ENCODE data around the gene MCCD1.
A peak's percentile ranks its signal among the peaks of the same experiment; 100 is the strongest.
"Not testable (repeated sequence)": the region's sequence is repeated elsewhere in the genome, so short reads cannot be mapped to it uniquely, and the experiment has no call there.

MCCD1 gene, protein sequence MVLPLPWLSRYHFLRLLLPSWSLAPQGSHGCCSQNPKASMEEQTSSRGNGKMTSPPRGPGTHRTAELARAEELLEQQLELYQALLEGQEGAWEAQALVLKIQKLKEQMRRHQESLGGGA

GRCh38 chr6:31528821-31529328 lies at the start of gene MCCD1:
Gene MCCD1, plus strand, starts transcription at chr6:31528962. Its CDS starts 53 bp downstream, at chr6:31529015.
- DNase-seq (ENCODE audit: low spot score): no peak

- DNase-seq (ENCODE audit: low spot score): peak; percentile 66
These were observed 49.4 kb upstream of the MCCD1 start for GRCh38 chr6:31479151-31479932.

GRCh38 chr6:31479933-31480535 lies 48.7 kb upstream of the MCCD1 start:
- DNase-seq (ENCODE audit: low spot score): peak; percentile 49

GRCh38 chr6:31480574-31480973 lies 48.2 kb upstream of the MCCD1 start:
- no peak for DNase-seq (ENCODE audit: low spot score)

- DNase-seq (ENCODE audit: low spot score): no peak
These were observed 45.4 kb upstream of the MCCD1 start for GRCh38 chr6:31483392-31483791.

DNA sequence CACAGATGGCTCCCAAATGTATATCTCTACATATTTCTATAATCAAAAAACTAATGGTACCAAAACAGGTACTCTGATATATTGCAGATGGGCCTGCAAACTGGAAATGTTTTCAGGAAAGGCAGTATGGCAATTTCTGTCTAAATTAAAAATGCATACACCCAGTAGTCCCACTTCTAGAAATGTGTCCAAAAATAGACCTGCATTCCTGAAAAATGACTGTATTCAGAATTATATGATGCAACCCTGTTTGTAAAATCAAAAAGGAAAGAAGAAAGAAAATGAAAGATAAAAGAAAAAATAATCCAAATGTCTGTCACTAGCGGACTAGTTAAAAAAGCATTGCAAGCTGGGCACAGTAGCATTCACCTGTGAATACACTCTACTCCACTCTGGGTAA lies 43.7 kb upstream of the MCCD1 start:
- DNase-seq (ENCODE audit: low spot score): no peak

- not testable (repeated sequence) for DNase-seq (ENCODE audit: low spot score)
These were observed 42.5 kb upstream of the MCCD1 start for GRCh38 chr6:31486065-31486837.

DNA sequence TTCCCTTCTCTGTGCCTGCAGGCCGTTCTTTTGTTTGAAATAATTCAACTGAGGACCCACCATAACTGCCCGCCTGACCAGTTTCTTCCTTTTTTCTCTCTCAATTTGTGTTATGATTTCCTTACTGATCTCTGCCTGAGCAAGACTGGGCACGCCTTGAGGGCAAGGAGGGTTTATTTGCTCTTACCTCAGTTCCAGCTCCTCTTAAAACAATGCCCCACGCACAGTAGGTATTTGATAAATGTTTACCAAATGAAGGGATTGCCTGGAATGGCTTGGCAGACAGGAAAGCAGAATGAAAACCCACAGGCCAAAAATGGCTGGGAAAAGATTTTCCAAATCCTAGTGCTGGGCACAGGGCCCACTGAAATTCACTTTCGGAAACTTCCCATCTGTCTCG lies 41.1 kb upstream of the MCCD1 start:
- DNase-seq (ENCODE audit: low spot score): not testable (repeated sequence)

DNA sequence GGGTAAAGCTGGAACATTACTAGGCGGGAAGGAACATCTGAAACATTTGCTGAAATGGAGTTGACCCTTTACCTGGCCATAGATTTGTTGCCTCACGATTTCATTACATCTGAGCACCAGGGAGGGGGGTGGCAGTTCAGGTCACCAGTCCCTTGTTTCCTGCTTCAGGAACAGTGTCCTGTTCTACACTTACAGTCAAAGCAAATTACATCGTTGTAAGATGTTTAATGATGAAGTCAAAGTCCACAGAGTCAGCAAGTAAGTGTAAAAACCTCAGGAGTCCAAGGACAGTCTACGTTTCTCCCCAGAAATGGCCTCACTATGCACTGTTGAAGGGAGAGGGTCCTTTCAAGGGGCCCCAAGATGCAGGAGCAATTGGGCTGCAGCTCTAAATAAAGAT lies 39.7 kb upstream of the MCCD1 start:
- DNase-seq (ENCODE audit: low spot score): no peak

GRCh38 chr6:31490115-31490873 lies 38.5 kb upstream of the MCCD1 start:
- DNase-seq (ENCODE audit: low spot score): no peak

DNA sequence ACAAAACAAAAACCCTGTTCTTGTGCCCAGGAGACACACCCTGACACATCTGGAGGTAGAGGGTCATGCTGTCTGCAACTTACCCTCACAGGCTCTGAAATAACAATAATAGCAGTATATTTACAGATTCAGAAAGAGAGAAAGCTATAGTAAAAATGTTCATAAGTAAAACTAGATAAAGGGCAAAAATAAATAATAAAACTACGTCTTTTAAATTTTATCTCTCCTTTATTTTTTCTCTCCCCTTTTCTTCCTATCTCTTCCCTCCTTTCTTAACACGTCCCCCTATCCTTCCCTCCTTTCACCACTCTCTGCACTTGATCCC lies 35.2 kb upstream of the MCCD1 start:
- not testable (repeated sequence) for DNase-seq (ENCODE audit: low spot score)

DNA sequence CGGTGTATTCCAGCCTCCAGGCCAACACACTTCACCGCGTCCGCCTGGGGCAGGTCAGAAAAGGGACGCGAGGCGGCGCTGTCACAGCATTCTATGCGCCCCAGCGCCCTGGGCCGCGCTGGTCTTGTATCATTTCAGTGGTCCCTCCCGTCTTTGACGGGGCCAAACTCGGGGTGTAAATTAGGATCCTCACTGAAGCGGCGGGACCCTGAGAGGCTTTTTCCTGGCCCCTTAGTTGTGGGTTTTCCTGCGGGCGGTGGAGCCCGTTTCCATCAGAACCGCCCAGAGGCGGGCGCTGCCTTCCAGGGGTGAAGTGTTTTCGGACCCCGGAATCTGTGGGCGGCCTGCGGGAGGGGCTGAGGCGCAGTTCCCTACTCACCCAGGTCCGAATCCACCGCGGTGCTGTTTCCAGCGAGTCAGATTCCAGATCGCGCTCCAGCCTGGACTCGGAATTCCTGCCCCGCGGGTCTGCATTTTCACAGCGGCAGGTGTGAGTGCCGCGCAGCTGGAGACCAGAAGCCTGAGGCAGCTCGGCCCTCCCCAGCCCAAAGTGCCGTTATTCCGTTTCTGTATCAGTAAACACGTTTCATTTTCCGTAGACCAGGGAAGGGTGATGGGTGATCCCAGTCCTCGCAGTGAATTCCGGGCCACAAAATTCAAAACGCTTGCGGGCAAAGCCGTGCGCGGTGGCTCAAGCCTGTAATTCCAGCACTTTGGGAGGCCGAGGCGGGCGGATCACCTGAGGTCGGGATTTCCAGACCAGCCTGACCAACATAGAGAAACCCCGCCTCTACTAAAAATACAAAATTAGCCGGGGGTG lies 34.7 kb upstream of the MCCD1 start:
- peak; percentile 82 for DNase-seq (ENCODE audit: low spot score)

DNA sequence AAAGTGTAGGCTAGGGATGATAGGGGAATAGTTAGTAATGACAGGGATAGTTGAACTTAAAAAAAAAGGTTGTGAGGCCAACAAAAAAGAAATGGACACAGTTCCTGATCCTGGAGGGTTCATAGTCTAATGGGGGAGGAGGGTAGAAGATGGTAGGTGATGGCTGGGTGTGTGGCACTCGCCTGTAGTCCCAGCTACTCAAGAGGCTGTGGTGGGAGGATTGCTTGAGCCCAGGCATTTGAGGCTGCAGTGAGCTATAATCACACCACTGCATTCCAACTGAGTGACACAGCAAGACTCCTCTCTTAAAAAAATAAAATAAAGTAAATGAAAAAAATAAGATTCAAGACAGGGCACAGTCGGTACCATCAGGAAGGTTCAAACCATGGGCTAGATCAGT lies 33.2 kb upstream of the MCCD1 start:
- no peak for DNase-seq (ENCODE audit: low spot score)

DNA sequence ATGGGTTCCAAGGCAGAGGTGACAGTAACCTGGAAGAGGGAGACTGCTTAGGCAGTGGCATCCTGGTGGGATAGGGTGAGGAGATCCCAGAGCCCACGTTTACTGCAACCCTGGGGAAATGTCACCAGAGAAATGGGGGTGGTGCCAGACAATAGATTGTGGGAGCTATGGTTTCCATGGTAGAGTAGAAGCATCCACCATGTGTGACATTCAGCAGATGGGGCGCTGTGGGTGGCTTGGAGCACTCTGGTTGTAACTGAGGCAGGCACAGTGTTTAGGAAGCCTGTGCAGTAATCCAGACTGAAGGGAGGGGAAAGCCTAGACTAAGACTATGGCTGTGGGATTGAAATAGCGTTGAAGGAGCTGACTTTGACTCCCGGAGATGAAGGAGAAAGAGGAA lies 31.9 kb upstream of the MCCD1 start:
- not testable (repeated sequence) for DNase-seq (ENCODE audit: low spot score)

DNA sequence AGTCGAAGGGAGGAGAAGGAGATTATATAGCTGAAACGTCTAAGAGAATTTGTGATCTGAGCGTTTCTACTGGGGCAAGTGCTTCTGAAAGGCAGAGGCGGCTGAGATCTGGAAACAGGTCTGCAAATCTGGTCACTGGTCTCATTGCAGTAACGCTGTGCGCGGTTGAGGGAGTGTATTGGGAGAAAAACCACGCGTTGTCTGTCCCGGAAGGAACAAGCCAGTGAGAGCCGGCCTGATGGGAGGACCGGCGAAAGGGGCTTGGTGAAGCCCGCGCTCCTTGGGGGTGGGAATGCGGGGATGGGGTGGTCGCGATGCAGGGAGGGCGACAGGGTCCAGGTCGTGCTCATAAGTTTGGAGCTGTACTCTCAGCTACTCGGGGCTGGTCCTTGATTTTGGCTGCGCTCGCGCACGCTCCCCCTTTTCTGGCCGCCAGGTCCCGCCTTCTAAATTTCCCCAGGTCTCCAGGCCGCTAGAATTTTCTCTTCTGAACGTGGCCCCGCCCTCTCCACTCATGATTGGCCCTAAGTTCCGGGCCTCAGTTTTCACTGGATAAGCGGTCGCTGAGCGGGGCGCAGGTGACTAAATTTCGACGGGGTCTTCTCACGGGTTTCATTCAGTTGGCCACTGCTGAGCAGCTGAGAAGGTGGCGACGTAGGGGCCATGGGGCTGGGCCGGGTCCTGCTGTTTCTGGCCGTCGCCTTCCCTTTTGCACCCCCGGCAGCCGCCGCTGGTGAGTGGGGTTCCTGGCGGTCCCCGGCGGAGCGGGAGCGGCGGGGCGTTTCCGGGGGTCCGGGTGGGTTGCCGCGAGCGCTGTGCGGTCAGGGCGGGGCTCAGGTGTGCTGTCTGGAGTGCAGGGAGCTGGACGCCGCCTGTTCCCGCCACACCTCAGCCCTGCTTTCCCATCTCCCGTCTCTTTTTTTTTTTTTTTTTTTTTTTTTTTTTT lies 31.0 kb upstream of the MCCD1 start, which contains the start of gene MICB:
Gene MICB (plus strand): TSS at position 615 of the 946 bp plus-strand sequence. CDS start 49 bp downstream, at position 664.
- peak; percentile 45 for DNase-seq (ENCODE audit: low spot score)

- DNase-seq (ENCODE audit: low spot score): no peak
These were observed 30.0 kb upstream of the MCCD1 start for GRCh38 chr6:31498748-31499147.

DNA sequence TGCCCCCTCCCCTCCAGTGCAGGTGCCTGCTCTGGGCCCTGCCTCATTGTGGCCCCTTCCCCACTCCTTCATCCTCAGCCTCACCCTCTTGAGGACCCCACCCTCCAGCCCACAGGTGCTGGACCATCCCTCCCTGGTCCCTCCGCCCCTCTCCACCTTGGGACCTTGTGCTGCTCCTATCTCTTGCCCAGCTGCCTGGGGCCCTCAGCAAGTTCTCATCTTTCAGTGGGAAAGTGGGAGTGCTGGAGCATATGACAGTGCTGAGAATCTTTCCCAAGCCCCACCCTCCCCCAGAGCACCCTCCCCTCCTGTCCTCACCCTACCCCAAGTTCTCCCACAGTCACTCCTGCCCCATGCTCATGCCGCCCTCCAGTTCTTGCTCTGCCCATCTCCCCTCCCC lies 29.1 kb upstream of the MCCD1 start:
- DNase-seq (ENCODE audit: low spot score): not testable (repeated sequence)

DNA sequence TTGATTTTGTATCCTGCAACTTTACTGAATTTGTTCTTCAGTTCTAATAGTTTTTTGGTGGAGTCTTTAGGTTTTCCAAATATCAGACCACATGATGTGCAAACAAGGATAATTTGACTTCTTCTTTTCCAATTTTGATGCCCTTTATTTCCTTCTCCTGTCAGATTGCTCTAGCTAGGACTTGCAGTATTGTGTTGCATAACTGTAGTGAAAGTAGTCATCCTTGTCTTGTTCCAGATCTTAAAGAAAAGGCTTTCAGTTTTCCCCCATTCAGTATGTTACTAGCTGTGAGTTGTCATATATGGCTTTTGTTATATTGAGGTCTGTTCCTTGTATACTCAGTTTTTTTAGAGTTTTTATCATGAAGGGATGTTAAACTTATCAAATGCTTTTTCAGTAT lies 26.2 kb upstream of the MCCD1 start:
- DNase-seq (ENCODE audit: low spot score): no peak

DNA sequence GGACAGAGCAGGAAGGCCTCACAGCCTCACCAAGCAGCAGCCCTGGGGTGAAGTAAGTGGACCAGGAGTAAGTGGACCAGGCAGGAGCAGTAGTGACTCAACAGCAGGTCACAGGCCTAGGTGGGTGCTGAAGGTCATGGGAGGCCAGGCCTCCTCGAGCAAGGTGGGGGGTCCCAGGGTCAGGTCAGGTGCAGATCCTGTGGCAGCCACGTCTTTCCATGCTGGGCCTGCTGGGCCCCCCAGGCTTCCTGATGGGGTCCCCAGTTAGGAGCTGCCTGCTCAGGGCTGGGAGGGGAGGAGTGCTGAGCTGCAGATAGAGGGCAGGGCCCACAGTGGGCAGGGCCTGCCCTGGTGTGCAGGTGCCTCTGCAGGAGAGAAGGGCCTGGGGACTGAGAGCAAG lies 19.7 kb upstream of the MCCD1 start:
- not testable (repeated sequence) for DNase-seq (ENCODE audit: low spot score)

DNA sequence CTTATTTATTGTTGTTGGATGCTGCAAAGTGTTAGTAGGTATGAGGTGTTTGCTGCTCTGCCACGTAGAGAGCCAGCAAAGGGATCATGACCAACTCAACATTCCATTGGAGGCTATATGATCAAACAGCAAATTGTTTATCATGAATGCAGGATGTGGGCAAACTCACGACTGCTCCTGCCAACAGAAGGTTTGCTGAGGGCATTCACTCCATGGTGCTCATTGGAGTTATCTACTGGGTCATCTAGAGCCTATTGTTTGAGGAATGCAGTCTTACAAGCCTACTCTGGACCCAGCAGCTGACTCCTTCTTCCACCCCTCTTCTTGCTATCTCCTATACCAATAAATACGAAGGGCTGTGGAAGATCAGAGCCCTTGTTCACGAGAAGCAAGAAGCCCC lies 18.8 kb upstream of the MCCD1 start:
- no peak for DNase-seq (ENCODE audit: low spot score)
